Ramos (cell line): ENCODE data around the gene BRAT1.

Source experiments
- in situ Hi-C: fragments of 300-500 bp; cut with MboI; formaldehyde crosslinking; loops from one replicate; pipeline ENCODE4 v1.14.3; 2022; ENCODE audit warnings: low sequenced_read_pairs; ENCODE audit not compliant: unreplicated experiment

BRAT1 gene

GRCh38 chr7:2516194-2516555, 39.1 kb downstream of the BRAT1 start:
- in situ Hi-C loops: no loop called here

GRCh38 chr7:2515424-2516193, 39.7 kb downstream of the BRAT1 start:
- in situ Hi-C loops: no loop called here

GRCh38 chr7:2514473-2515423, 40.6 kb downstream of the BRAT1 start:
- in situ Hi-C loops: no loop called here

GRCh38 chr7:2513702-2514101, 41.6 kb downstream of the BRAT1 start:
- in situ Hi-C loops: no loop called here

- in situ Hi-C loops: no loop called here
These were observed 42.6 kb downstream of the BRAT1 start for GRCh38 chr7:2512713-2513112.

- in situ Hi-C loops: no loop called here
These were observed 43.1 kb downstream of the BRAT1 start for GRCh38 chr7:2512179-2512661.

GRCh38 chr7:2511769-2512168, 43.6 kb downstream of the BRAT1 start:
- in situ Hi-C loops: no loop called here

GRCh38 chr7:2510909-2511768, 44.2 kb downstream of the BRAT1 start:
- in situ Hi-C loops: no loop called here

GRCh38 chr7:2510130-2510776, 45.1 kb downstream of the BRAT1 start:
- in situ Hi-C loops: no loop called here

GRCh38 chr7:2509298-2509906, 45.9 kb downstream of the BRAT1 start:
- in situ Hi-C loops: no loop called here

GRCh38 chr7:2508327-2509215, 46.8 kb downstream of the BRAT1 start:
- in situ Hi-C loops: no loop called here

- in situ Hi-C loops: no loop called here
These were observed 47.4 kb downstream of the BRAT1 start for GRCh38 chr7:2507917-2508306.

GRCh38 chr7:2507208-2507916, 48.0 kb downstream of the BRAT1 start:
- in situ Hi-C loops: no loop called here

- in situ Hi-C loops: no loop called here
These were observed 49.9 kb downstream of the BRAT1 start for GRCh38 chr7:2505401-2505800.

GRCh38 chr7:2504889-2505375, 50.4 kb downstream of the BRAT1 start:
- in situ Hi-C loops: no loop called here

- in situ Hi-C loops: no loop called here
These were observed 51.0 kb downstream of the BRAT1 start for GRCh38 chr7:2504128-2504888.
